Measurements from ENCODE around the gene TC2N.

Gene TC2N

DNA sequence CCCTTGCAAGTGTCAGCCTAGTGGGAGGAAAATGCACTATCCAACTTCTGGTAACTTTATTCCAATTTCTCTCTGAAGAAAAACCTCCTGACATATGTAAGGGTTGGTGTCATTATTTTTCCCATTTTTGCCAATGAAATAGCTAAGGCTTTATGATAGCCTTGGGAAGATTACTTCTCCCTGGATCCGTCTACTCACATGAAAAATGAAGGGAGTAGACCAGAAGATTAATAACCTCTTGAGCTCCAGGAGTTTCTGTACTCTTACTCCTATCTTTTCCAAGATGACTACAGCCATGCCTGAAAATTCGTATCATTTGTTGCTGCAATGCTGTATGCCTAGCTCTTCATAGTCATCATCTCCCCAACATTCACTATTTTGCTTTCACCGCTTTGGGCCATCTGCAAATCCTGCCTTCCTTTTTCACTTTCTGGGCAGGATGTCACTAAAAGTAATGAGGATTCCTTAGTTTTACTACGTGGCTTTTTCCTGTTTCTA is 18.8 kb downstream of the TC2N start:
- TF ChIP-seq, protein P1, sequence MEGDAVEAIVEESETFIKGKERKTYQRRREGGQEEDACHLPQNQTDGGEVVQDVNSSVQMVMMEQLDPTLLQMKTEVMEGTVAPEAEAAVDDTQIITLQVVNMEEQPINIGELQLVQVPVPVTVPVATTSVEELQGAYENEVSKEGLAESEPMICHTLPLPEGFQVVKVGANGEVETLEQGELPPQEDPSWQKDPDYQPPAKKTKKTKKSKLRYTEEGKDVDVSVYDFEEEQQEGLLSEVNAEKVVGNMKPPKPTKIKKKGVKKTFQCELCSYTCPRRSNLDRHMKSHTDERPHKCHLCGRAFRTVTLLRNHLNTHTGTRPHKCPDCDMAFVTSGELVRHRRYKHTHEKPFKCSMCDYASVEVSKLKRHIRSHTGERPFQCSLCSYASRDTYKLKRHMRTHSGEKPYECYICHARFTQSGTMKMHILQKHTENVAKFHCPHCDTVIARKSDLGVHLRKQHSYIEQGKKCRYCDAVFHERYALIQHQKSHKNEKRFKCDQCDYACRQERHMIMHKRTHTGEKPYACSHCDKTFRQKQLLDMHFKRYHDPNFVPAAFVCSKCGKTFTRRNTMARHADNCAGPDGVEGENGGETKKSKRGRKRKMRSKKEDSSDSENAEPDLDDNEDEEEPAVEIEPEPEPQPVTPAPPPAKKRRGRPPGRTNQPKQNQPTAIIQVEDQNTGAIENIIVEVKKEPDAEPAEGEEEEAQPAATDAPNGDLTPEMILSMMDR (IDR thresholded peaks at IDR 0.05): no peak

DNA sequence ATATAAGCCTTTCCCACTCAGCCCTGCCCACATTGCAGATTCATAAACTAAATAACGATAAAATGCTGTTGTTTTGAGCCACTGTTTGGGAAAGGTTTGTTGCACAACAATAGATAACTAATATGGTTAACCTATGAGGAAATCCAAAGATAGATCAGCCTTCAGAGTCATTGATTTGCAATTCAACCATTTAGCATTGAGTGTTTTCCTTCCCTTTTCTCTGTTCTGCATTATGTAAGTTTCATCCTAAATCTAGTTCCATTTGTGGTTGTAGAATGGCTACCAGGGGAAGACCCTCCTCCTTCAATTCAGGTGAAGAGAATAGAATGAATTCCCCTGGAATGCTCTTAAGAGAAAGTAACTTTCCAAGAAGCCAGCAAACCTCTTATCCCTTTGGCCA is 19.6 kb downstream of the TC2N start:
- TF ChIP-seq, protein P1 (IDR thresholded peaks at IDR 0.05): no peak

DNA sequence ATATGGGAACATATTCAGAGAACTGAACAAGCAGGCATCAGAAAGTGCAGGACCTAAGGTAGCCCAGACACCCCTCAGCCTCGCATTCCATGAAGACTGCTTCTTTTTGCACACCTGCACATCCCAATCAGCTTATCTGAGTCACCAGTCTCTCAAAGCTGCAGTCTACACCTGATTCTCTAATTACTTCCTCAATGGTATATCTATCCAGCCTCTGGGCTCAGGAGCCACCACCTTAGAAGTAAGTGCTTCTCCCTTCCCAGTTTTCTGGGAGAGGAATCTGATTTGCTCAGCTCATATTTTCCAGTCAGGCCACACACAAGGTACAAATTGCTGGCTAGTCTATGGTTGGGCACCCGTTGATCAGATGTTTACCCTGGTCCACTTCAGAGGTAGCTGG is 21.7 kb downstream of the TC2N start:
- TF ChIP-seq, protein P1 (IDR thresholded peaks at IDR 0.05): no peak

DNA sequence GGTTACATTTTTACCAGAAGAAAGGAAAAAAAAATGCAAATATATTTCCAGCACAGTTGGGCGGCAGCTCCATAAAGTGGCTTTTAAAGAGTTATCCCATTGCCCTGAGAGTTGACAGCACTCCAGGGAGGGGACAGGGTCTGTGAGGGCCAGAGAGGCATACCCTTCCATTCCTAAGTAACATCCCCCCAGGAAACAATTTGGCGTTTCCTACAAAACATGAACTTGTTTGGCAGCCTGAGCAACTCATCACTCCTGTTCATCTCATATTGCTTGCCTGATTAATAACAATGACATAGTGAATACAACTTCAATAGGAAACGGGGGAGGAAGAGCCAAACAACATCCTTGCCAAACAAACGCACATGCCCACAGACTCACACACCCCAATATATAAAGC is 23.3 kb downstream of the TC2N start:
- TF ChIP-seq, protein P1 (IDR thresholded peaks at IDR 0.05): no peak

DNA sequence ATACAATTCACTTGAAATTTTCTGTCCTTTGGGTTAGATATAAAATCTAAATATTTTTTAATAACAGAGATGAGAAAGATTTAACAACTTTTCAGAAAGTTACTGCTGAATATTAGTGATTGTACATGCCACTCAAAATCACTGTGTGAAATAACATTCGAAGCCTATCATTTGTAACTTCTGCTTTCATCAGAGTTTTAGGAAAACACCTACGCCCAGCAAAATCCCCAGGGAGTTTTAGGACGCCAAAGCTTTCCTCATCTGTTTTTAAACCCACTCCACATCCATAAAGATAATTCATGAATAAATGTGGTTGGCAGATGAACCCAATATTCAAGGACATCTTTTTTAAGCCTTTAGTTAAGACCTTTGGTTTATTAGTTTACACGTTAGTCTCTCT is 23.9 kb downstream of the TC2N start:
- TF ChIP-seq, protein P1 (IDR thresholded peaks at IDR 0.05): no peak

DNA sequence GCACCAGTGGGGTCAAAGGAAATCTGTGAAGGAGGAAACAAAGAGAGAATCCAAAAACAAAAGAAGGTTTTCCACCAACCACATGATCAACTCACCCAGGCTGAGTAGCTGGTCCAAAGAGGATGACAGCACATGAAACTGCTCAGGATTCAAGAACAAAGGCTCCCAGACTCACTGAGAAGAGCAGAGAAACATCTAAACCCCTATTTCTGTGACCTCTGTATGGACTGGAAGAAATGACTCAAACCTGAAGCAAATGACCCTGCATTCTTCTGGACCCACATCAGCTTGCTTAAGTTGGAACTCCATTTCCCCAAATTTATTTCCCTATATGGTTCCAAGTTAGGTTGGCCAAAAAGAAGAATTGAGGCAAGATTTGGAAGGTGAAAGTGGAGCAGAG is 26.3 kb downstream of the TC2N start:
- TF ChIP-seq, protein P1 (IDR thresholded peaks at IDR 0.05): no peak

DNA sequence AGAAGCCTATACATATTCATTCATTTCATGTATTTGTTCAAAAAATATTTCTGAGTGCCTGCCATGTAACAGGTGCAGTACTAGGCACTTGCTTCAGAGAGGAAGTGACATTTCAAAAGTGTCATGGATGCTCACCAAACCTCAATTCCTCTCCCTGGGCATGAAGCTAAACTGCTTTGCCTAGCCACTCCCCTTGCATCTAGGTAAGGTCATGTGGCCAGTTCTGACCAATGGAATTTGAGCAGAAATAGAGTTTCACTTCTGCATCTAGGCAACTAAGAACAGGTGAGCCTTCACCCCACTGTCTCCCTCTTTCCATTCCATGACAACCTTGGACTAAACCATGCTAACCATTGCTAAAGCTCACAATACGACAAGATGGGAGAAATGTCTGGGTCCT is 27.6 kb downstream of the TC2N start:
- TF ChIP-seq, protein P1 (IDR thresholded peaks at IDR 0.05): no peak

DNA sequence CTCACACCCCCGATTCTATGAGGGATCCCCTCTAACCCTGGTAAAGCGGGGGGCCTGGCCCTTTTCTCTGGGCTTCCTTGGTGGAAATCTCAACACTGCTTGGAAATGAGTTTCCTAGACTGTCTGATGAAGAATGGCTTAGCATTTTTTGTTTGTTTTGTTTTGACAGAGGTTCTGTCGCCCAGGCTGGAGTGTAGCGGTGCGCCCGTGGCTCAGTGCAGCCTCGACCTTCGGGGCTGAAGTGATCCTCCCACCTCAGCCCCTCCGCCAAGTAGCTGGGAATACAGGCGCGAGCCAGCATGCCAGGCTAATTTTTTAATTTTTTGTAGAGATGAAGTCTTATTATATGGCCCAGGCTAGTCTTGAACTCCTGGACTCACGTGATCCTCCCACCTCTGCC is 30.3 kb downstream of the TC2N start:
- TF ChIP-seq, protein P1 (IDR thresholded peaks at IDR 0.05): no peak

Measured in LNCAP (cell line).